PFSK-1 (cell line): ENCODE results near the gene AHSG.

Experiments used
- POLR2AphosphoS5 ChIP-seq: IDR thresholded peaks from 2 replicates; pipeline ENCODE4 v1.6.1; 2012; ENCODE audit warnings: low read depth, mild to moderate bottlenecking, control low read depth, low read length, moderate library complexity
- REST ChIP-seq, 2 experiments: IDR thresholded peaks; 2 replicates each; pipeline versions ENCODE4 v1.6.1 to v1.8.0; 2011 to 2012; ENCODE audit warnings: low read depth in 2 of 2, low read length in 2 of 2, control low read depth in 1 of 2, inconsistent platforms in 1 of 2, mild to moderate bottlenecking in 1 of 2, moderate library complexity in 1 of 2; ENCODE audit not compliant: insufficient read depth in 1 of 2
- SIN3A ChIP-seq: IDR thresholded peaks from 2 replicates; pipeline ENCODE4 v1.6.1; 2012; ENCODE audit warnings: mild to moderate bottlenecking, low read length, moderate library complexity, borderline replicate concordance; ENCODE audit not compliant: insufficient read depth

- TF ChIP-seq SIN3A (no peak), POLR2AphosphoS5 (no peak), REST (IDR thresholded peaks at IDR 0.05; ENCODE audit: insufficient read depth in 1 of 2, low read depth in 2 of 2, low read length in 2 of 2) (no peak)
These were observed 20.6 kb downstream of the AHSG start for GRCh38 chr3:186633481-186633880.
